HG02973 (cell line): Measurements from ENCODE around the gene LRRC4.

Experiments
- ATAC-seq: cut with Tn5 transposase; IDR thresholded peaks from one replicate; pipeline ENCODE4 v1.9.1; 2021; ENCODE audit warnings: moderate library complexity; ENCODE audit not compliant: unreplicated experiment

LRRC4 gene, protein sequence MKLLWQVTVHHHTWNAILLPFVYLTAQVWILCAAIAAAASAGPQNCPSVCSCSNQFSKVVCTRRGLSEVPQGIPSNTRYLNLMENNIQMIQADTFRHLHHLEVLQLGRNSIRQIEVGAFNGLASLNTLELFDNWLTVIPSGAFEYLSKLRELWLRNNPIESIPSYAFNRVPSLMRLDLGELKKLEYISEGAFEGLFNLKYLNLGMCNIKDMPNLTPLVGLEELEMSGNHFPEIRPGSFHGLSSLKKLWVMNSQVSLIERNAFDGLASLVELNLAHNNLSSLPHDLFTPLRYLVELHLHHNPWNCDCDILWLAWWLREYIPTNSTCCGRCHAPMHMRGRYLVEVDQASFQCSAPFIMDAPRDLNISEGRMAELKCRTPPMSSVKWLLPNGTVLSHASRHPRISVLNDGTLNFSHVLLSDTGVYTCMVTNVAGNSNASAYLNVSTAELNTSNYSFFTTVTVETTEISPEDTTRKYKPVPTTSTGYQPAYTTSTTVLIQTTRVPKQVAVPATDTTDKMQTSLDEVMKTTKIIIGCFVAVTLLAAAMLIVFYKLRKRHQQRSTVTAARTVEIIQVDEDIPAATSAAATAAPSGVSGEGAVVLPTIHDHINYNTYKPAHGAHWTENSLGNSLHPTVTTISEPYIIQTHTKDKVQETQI

GRCh38 chr7:128030654-128031611 lies at the start of gene LRRC4:
TSS of gene LRRC4 (minus strand) at chr7:128031437. CDS start at chr7:128030640, 797 bp downstream.
- ATAC-seq: peak; percentile 41

GRCh38 chr7:128080169-128080568 lies 48.9 kb upstream of the LRRC4 start:
- no peak for ATAC-seq

- ATAC-seq: no peak
Measured at GRCh38 chr7:128078309-128078708, 47.1 kb upstream of the LRRC4 start.

GRCh38 chr7:128076796-128077271 lies 45.6 kb upstream of the LRRC4 start:
- no peak for ATAC-seq

DNA sequence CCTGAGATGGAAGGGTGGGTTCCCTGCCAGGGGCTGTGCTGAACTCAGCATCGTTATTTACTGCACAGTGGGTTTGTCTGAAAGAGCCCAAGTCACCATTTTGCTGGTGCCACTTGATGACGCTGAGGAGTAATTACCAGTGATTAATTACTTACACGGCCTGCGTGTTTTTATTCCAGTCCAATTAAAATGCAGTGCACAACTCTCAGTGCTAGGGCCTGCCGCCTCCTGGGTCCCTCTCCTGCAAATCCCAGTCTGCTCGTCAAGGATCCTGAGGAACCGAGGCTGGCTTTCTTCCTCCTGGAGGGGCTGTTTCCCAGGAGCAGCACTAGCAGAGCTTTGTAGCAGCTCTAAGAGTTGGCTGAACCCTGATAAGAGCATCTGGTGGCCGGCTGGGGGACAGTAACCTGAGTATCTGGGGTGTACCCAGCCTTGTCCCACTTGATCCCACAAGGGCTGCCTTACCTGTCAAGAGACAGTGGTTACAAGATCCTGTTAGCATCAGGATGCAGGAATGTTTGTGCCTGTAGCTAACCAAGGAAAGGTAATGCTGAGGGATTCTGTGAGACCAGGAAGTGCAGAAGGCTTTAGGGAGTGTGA lies 45.1 kb upstream of the LRRC4 start:
- no peak for ATAC-seq

DNA sequence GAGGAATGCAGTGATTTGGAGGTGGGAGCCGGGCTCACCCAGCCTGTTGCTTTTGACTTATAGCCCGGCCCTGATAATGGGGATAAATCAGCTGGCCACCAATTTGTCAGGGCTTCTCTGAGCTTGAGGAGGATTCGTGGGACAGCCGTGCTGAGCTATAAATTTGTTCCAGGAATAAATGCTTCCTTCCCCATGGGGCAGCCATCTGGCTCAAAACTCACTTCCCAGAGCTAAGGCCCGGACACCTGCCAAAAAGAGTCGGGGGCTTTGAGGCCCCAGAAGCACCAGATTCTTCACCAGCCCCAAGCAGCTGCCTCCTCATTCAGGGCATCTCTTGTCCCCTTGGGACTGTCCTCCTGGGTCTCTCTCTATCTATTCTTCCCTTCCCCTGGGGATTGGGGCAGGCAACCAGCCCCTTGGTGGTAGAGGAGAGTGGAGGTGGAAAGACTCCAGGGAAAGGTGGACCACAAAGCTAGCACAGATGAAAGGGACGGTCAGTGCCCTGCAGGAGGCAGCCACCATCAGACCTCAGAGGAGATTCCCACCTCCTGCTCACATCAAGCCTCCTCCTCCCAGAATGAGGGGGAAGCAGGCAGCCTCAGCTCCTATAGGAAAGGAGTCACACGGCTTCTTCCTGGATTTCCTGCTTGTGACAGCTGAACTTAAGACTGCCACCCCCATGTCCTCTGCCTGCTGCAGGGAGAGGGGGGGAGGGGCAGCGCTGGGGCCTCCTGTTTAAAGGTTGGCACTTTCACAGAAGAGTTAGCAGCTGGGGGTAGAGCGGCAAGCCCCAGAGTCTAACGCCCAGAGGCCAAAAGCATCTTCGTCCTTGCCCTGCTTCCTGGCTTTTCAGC lies 44.2 kb upstream of the LRRC4 start:
- no peak for ATAC-seq

DNA sequence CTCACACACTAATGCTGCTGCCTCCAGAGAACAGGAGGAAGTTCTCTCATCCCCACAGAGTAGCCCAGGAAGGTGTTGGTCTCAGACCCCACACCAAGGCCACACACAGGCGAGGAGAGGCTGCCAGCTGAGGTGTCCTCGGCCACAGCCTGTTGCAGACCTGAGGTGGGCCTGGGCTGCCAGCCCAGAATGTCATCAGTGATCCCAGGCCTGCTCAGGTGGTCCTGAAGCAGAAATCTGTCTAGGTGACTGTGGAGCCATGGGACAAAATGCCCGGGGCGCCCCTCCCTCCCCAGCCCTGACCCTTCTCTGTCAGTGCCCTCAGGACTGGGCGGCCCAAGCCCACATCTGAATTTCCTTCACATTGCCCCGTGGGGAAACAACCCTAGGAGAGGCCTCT lies 43.5 kb upstream of the LRRC4 start:
- no peak for ATAC-seq

DNA sequence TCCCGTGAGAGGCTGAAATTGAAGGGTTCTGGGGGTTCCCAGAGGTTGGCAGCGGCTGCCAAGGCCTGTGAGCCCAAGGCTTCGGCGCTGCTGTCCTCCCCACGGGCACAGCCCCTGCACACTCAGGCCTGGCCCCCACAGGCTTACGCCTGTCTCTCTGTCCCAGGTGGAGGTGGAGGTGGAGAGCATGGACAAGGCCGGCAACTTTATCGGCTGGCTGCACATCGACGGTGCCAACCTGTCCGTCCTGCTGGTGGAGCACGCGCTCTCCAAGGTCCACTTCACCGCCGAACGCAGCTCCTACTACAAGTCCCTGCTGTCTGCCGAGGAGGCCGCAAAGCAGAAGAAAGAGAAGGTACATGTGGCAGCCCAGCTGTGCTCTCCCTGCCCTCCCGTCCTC lies 43.1 kb upstream of the LRRC4 start:
- no peak for ATAC-seq

GRCh38 chr7:128073671-128074310 lies 42.6 kb upstream of the LRRC4 start:
- ATAC-seq: no peak

DNA sequence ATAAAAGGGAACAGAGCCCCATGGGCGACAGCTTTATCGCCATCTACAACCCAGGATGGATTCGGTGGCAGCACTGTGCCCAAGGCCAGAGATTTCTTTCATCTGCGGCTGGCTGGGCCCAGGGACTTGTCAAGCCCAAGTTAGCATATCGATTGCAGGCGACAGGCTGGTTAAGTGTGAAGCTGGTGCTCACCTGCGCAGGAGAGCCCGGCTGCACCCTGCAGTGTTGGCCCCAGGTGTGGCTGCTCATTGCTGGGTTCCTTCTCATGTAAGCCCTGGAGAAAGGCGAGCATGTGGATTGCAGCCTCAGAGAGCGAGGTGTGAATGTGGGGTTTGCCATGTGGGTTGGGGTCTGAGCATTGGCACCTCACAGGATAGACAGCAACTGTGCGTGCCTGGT lies 40.6 kb upstream of the LRRC4 start:
- no peak for ATAC-seq

- ATAC-seq: no peak
Measured at GRCh38 chr7:128071376-128071775, 40.1 kb upstream of the LRRC4 start.

- no peak for ATAC-seq
Measured at GRCh38 chr7:128069373-128070364, 38.4 kb upstream of the LRRC4 start.

DNA sequence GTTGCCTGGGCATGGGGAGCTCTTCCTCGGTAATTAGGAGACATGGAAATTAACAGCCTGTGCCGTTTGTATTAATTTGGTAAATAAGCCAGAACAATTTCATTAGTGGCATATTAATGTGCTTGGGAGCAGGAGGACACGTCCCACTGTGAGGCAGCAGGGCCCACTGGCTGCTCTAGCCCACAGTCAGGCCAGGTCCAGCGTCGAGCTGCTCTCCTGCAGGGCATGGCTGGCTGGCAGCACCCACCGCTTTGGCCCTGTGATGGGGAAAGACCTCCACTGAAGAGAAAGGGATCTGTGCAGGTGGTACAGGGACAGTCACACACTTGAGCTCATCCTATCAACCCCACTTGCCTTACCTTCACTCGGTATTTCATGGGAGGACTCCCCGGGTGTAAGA lies 37.5 kb upstream of the LRRC4 start:
- ATAC-seq: no peak

DNA sequence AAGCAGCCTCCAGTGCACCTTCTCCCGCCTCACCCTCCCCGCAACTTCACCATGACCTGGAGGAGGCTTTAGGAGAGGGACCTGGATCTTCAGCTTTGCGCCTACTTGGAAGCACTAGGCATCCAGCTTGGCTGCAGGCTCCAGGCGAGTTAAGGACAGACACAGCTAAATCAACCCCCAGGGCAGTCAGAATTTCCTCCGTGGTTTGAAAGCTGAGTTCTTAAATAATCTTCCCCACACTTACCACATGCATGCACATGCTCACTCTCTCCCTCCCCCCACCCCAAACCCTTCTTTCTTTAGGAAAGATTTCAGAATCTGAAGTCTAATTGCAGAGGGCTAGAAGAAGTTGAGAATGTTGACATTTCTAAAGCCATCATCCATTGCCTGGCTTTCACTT lies 36.7 kb upstream of the LRRC4 start:
- ATAC-seq: no peak

GRCh38 chr7:128066858-128067257 lies 35.6 kb upstream of the LRRC4 start:
- no peak for ATAC-seq

DNA sequence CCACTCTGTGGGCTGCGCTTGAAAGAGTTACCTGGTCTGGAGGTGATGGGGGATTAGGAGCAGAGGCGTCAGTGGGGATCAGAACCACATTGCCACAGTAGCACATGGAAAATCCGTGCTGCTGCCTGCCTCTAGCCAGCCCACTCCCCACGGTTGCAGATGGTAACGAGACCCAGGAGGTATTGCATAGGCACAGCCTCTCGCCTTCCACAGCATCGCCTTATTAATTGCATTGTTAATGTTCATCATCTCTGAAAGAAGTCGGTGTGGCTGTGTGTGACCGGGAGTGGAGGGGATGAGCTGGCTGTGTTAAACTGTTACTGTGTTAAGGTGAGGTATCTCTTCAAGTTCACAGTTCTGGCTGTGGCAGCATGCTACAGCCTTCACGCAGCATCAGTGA lies 35.2 kb upstream of the LRRC4 start:
- no peak for ATAC-seq

DNA sequence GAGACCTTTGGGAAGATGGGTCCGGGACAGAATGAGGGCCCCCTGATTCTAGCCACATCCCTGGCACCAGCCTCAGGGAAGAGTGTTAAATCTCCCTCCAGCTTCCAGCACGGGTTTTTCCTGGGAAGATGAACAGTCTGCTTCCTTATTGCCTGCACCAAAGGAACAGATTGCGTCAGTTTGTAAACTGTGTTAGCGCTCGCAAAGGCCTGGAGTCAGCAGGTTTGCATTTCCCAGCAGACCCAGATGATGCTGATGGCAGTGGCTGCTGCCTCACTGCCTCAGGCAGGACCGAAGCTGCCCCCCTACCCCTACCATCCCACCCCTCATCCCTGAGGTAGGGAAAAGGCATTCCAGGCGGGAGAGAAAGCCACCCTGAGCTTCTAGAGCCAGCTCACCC lies 34.6 kb upstream of the LRRC4 start:
- ATAC-seq: no peak

DNA sequence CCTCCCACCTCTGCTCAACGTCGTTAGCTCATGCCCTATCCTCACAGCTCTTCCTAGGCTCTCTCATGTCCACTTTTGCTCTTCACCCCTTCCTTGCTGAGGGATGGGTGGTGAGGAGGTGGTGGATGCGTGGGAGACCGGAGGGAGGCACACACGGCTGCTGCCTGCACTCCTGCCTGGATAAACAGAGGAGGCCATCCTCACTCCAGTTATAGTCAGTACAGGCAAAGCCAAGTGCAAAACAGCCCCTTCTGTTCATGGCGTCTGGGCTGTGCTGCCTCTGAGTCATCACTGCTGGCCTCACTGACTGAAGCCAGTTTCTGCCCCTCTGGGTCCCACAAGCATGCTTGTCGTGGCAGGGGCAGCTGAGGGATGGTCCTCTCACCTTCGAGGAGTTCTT lies 31.9 kb upstream of the LRRC4 start:
- ATAC-seq: no peak
